ENCODE data around the gene PEBP1. TPM values are rescaled to one million over a fixed set of nuclear protein-coding genes. Genes with fewer than 3 reads are reported as not detected.

PEBP1 gene
- total RNA-seq, 1 donor from 2014 or later = 142 TPM

GRCh38 chr12:118136559-118137003 lies 657 bp downstream of the PEBP1 start:
- ATAC-seq = peak; percentile 49

GRCh38 chr12:118137148-118137678 lies 1.3 kb downstream of the PEBP1 start:
- no peak for ATAC-seq

GRCh38 chr12:118140825-118141224 lies 4.9 kb downstream of the PEBP1 start:
- no peak for ATAC-seq

GRCh38 chr12:118144499-118144898 lies 8.6 kb downstream of the PEBP1 start:
- no peak for ATAC-seq

GRCh38 chr12:118145113-118145797 lies 9.3 kb downstream of the PEBP1 start:
- ATAC-seq = peak; percentile 28

- peak; percentile 23 for ATAC-seq
Measured at GRCh38 chr12:118145798-118146156, 9.9 kb downstream of the PEBP1 start.

- ATAC-seq = no peak
Measured at GRCh38 chr12:118148287-118148686, 12.4 kb downstream of the PEBP1 start.

- ATAC-seq = no peak
Measured at GRCh38 chr12:118150625-118151024, 14.7 kb downstream of the PEBP1 start.

- no peak for ATAC-seq
Measured at GRCh38 chr12:118151755-118152154, 15.8 kb downstream of the PEBP1 start.

- ATAC-seq = no peak
Measured at GRCh38 chr12:118160536-118160935, 24.6 kb downstream of the PEBP1 start.

GRCh38 chr12:118164798-118165486 lies 29.0 kb downstream of the PEBP1 start:
- no peak for ATAC-seq

- no peak for ATAC-seq
Measured at GRCh38 chr12:118166946-118167345, 31.0 kb downstream of the PEBP1 start.

GRCh38 chr12:118175823-118176447 lies 40.0 kb downstream of the PEBP1 start:
- no peak for ATAC-seq

GRCh38 chr12:118183155-118183554 lies 47.2 kb downstream of the PEBP1 start:
- ATAC-seq = no peak

- no peak for ATAC-seq
Measured at GRCh38 chr12:118183711-118184110, 47.8 kb downstream of the PEBP1 start.

- ATAC-seq = no peak
Measured at GRCh38 chr12:118185602-118186397, 49.9 kb downstream of the PEBP1 start.

GRCh38 chr12:118187751-118188435 lies 52.0 kb downstream of the PEBP1 start:
- ATAC-seq = no peak

- peak; percentile 32 for ATAC-seq
Measured at GRCh38 chr12:118188690-118189371, 52.9 kb downstream of the PEBP1 start.

GRCh38 chr12:118189741-118190191 lies 53.8 kb downstream of the PEBP1 start:
- ATAC-seq = peak; percentile 36

GRCh38 chr12:118190266-118190665 lies 54.3 kb downstream of the PEBP1 start:
- peak; percentile 45 for ATAC-seq

GRCh38 chr12:118193477-118193876 lies 57.6 kb downstream of the PEBP1 start:
- no peak for ATAC-seq

Measured in esophagus mucosa (tissue), 1 donor.